Stromal cell of bone marrow (primary cell): ENCODE results near the gene KLF13.

Experiments
- DNase-seq: peaks from one replicate; pipeline ENCODE4 v3.0.0-alpha.2; 2012; ENCODE audit warnings: low read depth

Gene KLF13

DNA sequence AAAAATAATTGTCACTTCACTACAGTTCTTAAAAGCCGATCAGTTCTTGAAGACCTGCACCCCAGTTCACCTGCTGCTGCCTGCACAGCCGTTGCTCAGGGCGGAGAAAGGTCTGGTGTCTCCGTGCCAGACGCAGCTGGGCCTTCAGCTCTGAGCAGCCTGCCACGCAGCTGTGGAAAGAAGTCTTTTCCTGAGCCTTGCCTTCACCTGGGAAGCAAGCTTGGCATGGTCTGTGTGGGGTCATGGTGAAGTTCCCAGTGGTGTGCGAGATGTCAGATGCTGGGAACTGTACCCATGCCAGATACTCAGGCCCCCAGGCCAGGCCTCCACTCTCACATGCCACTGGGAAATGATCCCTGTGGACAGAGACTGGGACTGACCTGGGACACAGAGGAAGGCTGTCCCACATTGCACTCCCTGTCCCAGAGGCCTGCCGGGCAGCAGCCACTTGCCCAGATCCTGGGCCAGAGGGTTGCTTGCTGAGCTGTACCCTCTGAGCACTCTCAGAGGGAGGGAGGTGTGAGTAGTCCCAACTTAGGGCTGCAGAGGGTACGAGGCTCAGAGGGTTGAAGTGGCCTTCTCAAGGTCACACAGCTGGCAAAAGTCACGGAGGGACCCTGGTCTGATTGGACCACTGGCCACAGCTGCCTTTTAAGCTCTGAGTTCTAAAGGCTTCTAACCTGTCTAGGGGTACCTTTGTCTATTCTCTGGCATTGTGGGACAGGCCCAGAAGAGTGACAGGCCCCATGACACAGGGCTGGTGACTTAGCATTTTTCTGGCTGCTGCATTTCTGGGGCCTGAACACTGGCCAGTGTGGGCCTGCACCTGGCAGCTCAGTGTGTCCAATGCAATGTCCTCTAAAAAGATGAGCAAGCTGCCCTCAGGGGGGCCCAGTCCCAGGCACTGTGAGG lies 55.4 kb downstream of the KLF13 start:
- DNase-seq = no peak

DNA sequence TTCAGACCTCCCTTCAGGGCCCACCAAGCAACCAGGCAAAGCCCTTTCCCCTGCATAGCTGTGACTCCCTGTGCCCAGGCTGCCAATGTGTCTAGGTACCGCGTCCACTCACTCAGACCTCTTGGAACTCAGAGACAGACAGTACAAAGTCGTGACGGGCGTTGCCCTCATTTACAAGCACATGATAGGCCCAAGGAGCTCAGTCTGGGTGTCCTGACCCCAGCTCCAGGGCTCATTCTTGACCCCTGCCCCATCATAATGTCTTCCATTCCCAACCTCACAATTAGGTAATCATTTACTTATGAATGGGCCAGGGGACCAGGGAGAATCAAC lies 56.0 kb downstream of the KLF13 start:
- no peak for DNase-seq

DNA sequence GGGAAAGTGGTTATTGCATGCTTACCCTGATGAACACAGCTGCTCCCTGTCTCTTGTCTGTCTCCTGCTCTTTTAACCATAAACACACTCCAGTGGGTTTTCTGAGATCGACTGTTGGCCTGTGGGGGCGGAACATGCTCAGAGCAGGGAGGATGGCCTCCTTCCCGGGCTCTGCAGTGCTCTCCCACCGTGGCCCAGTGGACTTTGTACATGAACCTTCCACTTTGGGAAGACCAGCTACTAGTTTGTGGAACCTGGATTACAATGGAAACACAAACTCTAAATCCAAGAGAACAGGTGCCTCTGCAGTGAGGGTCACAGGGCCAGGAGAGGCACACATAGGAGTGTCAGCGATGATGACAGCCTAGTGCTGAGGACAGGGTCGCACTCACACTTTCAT lies 56.5 kb downstream of the KLF13 start:
- no peak for DNase-seq

DNA sequence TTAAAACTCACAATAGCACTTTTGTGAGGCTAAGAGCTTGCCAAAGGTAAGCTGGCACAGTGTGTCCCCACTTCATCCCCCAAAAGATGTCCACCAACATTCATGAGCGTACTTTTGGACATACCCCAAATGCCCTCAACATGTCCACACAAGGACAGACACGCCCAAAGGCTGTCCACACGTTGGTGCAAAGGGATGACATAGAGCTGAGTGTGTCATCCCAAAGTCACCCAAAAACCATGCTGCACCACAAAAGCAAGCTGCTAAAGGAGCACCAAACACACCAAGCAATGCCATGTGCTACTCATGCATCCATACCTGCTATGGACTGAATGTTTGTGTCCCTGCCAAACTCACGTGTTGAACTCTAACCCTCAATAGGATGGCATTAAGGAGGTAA lies 57.9 kb downstream of the KLF13 start:
- DNase-seq = no peak

DNA sequence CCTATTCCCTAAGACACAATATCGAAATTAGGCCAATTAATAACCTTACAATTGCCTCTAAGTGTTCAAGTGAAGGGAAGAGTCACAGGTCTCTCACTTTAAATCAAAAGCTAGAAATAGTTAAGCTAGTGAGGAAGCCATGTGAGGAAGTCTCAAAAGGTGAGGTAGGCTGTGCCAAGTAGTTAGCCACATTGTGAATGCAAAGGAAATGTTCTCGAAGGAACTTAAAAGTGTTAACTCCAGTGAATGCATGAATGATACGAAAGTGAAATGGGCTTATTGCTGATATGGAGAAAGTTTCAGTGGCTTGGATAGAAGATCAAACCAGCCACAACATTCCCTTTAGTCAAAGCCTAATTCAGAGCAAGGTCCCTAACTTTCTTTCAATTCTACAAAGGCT lies 59.1 kb downstream of the KLF13 start:
- DNase-seq = no peak

DNA sequence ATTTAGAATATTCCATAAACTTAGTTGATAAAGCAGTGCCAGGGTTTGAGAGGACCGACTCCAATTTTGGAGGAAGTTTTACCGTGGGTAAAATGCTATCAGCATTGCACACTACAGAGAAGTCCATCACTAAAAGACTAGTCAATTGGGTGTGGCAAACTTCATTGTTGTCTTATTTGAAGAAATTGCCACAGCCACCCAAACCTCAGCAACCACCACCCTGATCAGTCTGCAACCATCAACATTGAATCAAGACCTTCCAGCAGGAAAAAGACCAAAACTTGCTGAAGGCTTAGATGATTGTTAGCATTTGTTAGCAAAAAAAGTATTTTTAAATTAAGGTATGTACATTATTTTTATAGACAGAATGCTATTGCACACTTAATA lies 60.5 kb downstream of the KLF13 start:
- DNase-seq = no peak

DNA sequence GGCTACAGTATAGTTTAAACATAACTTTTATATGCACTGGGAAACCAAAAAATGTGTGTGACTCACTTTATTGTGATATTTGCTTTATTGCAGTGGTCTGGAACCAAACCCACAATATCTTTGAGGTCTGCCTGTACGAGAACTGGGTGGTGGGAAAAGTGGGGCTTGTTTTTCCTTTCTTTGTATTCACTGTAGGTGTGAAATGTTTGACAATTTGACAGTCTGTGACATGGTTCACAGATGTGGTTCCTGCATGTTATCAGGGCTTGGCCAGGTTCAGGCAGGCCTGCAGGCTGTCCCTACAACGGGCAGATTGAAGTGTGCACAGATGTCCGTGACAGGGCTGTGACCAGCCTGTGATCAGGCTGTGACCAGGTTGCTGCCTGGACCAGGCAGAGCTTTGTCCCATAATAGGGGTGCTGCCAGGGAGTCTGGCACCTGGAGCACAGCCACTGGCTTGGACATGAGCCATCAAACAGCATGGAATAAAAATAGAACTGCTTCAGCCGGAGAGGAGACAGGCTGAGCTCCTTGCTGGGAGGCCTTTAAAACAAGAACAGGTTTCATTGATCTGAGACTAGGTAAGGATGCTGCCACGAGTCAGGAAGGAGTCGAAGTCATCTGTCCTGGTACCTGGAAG lies 61.0 kb downstream of the KLF13 start:
- DNase-seq = no peak

DNA sequence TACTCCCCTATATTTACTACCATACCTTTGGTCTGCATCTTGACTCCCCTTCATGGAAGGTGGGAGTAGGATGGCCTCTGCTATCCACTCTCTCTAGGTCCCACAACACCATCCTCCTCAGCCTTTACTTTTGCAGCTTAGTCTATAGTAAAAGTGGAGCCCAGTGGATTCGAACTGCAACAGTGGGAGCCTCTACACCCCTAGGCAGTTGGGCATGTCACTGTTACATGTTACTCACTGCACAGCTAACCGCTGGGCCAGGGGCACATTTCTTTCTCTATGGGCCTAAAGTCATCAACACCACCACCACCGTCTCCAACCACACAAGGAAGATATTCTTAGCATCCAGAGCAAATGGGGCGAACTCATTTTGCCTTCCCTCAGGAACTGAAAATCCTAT lies 62.9 kb downstream of the KLF13 start:
- DNase-seq = no peak

DNA sequence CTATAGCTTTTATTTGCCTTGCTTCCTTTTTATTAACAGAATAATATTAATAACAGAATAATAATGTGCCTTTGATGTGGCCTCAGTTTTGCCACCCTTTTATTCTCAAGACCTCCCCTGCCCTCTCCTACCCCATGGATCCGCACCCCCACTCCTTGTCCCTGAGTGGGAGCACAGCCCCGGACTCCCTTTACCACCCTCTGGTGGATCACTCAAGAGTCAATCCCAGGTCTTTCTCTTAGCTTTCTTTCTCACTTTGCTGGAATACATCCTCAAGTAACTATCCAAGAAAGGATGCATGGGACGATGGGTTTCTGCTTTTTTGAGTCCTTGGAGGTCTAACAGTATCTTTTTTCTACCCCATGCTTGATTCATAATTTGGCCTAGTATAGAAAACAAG lies 63.4 kb downstream of the KLF13 start:
- no peak for DNase-seq

DNA sequence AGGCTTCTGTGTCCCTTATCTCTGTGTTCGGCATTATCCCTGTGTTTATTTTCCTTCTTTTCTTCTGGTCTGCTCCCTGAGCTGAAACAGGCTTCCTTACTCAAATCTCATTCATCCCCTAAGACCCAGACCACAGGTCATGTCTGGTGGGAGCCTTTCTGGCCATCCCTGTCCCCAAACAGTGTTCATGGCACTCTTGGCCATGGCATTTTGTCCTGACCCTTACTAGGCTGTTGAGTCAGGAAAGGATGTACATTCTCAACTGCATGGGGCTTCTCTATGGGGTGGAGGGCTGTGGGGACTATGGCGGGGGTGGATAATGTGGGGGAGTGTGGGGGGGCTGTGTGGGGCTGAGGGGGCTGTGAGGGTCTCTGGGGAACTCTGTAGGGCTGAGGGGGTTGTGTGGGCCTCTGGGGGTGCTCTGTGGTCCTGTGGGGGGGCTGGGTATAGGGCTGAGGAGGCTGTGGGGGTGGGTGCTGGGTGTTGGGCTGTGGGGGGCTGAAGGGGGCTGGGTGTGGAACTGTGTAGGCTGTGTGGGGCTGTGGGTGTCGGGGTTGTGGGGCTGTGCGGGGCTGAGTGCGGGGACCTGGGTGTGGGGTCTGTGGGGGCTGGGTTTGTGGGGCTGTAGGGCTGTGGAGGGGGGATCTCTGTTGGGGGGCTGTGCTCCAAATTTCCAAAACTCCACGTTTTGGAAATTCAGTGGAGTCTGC lies 64.3 kb downstream of the KLF13 start:
- no peak for DNase-seq

DNA sequence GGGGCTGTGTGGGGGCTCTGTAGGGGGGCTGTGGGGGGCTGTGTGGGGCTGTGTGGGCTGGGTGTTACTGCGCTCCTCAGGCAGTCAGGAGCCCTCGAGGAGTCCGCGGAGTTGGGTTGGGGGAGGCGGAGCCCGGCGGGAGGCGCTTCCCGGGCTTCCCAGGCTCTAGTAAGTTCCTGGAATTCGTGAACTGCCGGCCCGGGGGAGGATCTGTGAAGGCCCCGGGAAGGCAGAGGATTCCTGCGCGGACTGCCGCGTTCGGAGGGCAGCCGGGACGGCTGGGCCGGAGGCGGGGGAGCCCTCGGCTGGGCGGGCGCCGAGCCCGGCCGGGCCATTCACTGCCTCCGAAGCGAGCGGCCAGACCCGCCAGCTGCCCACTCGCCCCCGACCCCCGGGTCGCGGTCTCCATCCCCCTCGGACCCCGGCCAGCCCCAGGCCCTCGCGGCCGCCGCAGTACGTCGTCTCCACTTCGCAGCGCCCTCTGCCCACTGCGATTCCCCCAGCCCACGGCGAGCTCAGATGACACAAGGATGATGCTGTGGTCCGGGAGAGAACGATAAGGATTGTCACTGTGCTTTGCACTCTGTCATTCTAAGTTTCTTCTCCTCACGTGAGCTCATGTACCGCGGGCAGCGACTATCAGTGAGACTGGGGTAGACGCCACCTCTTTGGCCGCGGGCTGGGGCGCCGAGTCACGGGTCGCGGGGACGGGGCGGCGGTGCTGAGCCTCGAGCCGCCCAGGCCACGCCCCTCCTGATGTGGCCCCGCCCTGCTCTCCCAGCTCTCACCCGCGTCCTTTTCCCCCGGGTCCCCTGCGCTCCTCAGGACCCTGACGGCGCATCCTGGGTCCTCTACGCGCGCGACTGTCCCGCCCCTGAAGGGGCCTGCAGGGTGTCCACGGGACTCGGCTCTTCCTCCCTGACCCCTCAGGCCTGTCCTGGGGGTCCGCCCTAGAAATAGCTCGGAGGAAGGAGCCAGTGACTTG lies 65.3 kb downstream of the KLF13 start:
- DNase-seq = no peak

DNA sequence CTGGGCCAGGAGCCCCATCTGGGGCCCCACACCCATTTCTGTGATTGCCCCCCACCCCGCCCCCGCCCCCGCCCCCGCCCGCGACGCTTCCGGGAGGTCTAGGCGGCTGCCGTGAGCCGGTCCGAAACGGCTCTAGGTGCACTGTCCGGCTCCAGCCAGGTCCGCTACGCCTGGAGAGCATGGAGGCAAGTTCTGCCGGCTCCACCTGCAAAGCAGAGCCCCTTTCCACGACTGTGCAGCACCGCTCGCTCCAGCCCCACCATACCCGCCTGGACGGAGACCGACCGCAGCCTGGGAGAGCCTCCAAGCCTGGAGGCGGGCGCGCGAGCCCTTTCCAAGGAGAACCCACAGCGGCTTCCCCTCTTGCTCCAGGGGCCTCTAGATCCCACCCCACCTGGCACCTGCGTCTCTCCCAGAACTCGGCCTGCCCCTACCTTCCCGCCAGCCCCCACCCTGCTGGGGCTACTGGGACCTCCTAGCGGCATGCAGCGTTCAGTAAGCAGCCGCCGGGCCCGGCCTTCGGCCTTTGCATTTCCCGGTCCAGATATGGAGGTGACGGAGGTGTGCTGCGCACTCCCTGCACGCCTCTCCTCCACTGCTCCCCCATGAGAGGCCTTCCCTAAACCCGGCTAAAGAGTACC lies 66.2 kb downstream of the KLF13 start:
- no peak for DNase-seq

DNA sequence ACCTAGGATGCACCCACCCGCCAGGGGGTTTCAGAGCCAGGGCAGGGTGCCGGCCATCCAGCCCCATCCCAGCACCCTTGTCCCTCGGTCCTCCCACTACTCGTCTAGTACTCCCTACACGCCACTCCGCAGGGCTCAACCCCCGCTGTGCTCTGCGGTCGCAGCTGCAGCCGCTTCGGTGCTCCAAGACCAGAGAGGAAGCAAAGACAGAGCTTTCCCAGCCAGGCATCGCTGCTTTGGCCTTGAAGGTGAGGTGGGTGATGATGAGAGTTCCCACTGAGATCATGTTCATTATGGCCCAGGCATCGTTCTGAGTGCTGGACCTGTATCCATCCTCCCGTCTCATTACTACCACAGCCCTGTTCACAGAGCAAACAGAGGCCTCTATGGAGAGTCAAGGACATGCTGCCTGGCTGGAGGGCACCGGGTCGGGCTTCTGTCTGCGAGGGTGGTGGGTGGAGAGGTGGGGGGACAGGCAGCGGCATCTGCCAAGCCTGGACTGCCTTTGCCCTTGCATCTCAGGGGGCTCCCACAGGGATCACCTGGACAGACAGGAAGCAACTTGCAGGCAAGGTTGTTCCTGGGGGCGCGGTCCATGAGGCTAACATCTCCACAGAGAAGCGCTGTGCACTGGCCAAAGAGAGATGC lies 66.9 kb downstream of the KLF13 start:
- DNase-seq = no peak

DNA sequence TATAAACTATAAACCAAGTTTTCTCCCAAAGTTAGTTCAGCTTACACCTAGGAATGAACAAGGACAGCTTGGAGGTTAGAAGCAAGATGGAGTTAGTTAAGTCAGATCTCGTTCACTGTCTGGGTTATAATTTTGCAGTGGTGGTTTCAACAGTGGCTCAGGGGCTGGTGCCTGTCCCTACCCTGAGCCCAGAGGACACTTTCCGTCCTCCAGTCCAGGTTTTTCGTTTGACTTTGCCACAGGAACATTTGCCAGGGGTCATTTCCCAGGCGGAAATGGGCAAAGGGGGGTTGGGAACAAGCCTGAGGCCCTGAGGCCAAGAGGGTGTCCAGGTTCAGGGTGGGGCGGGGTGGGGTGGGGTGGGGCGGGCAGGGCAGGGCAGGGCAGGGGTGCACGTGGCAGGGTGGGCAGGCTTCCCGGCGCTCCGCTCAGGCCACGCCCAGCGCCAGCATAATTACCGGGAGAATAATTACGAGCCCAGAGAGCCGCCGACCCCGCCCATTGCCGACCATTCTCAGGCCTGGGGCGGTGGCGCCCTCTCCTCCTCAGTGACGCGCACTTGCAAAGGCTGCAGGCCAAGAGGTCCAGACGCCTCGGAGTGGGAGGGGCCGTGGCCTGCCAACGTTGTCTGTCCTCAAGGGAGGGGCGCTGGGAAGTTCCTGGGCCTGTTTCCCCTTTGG lies 70.4 kb downstream of the KLF13 start:
- no peak for DNase-seq

DNA sequence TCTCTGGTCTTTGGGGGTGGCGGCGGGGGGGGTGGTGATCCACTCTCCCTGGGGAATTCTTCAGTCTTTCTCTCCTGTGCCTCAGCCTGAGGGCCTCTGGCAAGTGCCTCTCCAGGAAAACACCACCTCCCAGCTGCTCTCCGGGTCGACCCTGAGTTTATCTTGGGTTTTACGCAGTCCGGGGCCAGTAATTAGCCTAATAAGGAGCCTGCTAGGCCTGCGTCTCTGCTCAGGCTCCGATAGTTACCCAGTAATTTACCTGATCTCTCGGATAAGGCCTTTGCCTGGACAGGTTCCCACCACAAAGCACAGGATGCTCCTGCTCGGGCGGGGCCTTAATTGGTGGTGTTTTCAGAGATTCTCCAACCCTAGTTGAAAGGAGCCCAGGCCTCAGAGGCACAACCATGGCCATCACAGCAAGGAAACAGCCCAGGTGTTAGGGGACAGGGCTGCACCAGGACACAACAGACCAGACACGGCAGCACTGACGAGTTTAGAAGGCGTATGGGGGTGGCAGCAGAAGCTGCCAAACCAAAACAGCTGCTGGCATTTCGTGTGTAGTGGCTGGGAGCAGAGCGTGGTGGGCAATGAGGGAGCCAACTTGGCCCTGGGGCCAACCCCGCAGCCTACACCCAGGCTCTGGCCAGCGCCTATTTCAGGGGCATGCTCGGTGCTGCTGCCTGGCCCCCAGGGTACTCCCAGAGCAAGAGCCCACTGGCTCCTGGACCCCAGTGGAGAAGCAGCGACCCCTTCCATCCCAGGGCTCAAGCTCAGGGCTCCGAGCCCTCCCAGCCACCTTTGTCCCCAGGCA lies 71.4 kb downstream of the KLF13 start:
- DNase-seq = no peak

DNA sequence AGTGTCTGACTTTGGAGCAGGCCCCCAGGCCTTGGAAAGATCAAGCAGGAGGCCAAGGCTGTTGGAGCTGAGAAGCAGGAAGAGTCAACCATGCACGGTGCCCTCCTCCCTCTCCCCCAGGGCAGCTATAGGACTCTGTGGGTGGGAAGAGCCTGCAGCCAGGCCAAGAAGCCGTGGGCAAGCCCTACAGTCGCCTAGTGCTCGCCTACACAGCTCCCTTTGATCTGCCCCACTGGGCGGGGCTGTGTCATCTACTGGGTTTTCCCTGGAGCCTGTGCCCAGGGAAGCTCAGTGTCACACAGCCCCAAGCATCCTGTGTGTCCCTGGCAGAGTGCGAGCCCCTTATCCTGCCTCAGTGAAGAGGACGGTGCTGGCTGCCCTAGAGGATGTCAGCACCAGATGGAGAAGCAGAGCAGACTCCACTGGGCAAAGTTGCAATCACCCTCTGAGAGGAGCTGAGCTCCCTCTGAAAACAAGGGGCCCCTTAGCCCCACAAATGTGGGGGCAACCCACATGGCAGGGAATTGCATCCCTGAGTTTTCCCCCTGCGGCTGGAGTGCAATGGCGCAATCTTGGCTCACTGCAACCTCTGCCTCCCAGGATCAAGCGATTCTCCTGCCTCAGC lies 72.2 kb downstream of the KLF13 start:
- no peak for DNase-seq

DNA sequence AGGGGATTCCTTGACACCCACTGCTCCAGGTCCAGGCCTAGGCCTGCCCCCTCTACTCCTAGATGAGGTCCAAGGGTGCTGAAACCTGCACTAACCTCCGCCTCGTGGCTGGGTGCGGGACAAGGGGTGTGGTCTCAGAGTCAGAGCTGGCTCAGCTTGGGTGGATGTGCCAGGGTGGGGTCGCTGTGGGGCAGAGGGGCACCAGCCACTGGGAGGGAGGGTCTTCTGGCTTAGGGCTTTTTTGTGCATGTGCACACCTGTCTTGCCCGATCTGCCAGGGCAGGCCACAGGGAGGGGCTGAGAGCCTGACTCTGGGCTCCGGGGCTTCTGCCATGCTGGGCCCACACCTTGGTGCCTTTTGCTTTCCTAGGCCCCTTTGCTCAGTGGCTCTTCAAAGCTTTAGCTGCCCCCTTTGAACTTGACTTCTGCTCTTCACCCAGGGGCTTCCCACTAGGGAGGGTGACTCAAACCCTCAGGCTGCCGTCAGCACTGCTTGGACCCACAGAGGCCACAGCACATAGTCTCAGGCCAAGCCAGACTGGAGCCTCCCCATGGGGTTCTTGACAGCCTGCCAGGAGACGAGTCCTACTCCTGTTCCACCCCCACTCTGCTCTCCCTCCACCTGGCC lies 73.0 kb downstream of the KLF13 start:
- DNase-seq = no peak

DNA sequence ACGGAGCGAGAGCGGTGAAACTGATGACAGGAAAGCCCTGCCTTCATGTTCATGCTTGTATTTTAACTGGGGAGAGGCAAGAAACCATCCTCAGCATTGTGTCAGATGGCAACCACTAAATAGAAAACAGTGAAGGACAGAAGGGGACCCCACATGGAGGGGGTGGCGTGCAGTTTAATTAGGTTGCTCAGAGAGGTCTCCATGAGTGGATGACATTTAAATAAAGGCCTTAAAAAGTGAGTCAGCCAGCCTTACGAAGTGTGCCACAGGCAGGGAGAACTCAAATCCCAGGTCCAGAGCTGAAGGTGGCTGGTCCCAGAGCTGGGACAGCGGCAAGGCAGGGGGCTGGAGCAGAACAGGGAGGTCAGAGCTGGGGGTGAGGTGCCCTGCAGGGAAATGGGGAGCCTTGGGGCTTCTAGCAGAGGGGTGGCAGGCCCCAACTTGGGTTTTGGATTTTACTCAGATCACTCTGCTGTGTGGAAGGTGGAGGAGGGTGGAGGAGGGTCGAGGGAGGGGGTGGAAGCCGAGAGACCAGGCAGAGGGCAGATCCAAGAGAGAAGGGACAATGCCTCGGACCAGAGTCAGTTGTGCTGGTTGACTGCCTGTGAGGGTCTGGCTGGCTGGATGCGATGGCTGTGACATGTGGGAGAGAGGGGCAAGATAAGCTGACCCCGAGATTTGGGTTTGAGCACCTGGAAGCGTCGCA lies 73.7 kb downstream of the KLF13 start:
- DNase-seq = no peak
